GM18520 (cell line): ENCODE data around the gene CACNA1D.
"Not testable (repeated sequence)": the region's sequence is repeated elsewhere in the genome, so short reads cannot be mapped to it uniquely, and the experiment has no call there.

ENCODE experiments used
- ATAC-seq: cut with Tn5 transposase; IDR thresholded peaks from one replicate; pipeline ENCODE4 v1.9.1; 2021; ENCODE audit not compliant: unreplicated experiment

Gene CACNA1D

GRCh38 chr3:53612508-53612907, 118.1 kb downstream of the CACNA1D start:
- ATAC-seq: no peak

GRCh38 chr3:53613125-53613524, 118.7 kb downstream of the CACNA1D start:
- no peak for ATAC-seq

GRCh38 chr3:53614307-53614706, 119.9 kb downstream of the CACNA1D start:
- no peak for ATAC-seq

- ATAC-seq: no peak
Observed at GRCh38 chr3:53616321-53616720, 121.9 kb downstream of the CACNA1D start.

GRCh38 chr3:53616971-53617892, 122.8 kb downstream of the CACNA1D start:
- no peak for ATAC-seq

- ATAC-seq: no peak
Observed at GRCh38 chr3:53617893-53618523, 123.6 kb downstream of the CACNA1D start.

- no peak for ATAC-seq
Observed at GRCh38 chr3:53618524-53618906, 124.1 kb downstream of the CACNA1D start.

- no peak for ATAC-seq
Observed at GRCh38 chr3:53618936-53619335, 124.5 kb downstream of the CACNA1D start.

- no peak for ATAC-seq
Observed at GRCh38 chr3:53624061-53624857, 129.8 kb downstream of the CACNA1D start.

- no peak for ATAC-seq
Observed at GRCh38 chr3:53626876-53627275, 132.5 kb downstream of the CACNA1D start.

GRCh38 chr3:53628536-53629401, 134.4 kb downstream of the CACNA1D start:
- no peak for ATAC-seq

- ATAC-seq: no peak
Observed at GRCh38 chr3:53629402-53629723, 135.0 kb downstream of the CACNA1D start.

- no peak for ATAC-seq
Observed at GRCh38 chr3:53630547-53630946, 136.1 kb downstream of the CACNA1D start.

- ATAC-seq: no peak
Observed at GRCh38 chr3:53633197-53633787, 138.9 kb downstream of the CACNA1D start.

GRCh38 chr3:53635041-53635440, 140.6 kb downstream of the CACNA1D start:
- no peak for ATAC-seq

GRCh38 chr3:53638806-53639205, 144.4 kb downstream of the CACNA1D start:
- ATAC-seq: not testable (repeated sequence)

GRCh38 chr3:53641397-53641796, 147.0 kb downstream of the CACNA1D start:
- ATAC-seq: no peak

GRCh38 chr3:53642211-53642610, 147.8 kb downstream of the CACNA1D start:
- ATAC-seq: no peak

GRCh38 chr3:53643757-53644156, 149.3 kb downstream of the CACNA1D start:
- no peak for ATAC-seq

GRCh38 chr3:53645754-53646153, 151.3 kb downstream of the CACNA1D start:
- no peak for ATAC-seq
